NCI-H69 (cell line): ENCODE results near the gene CHTOP.
"Not testable (repeated sequence)": the region's sequence is repeated elsewhere in the genome, so short reads cannot be mapped to it uniquely, and the experiment has no call there.

Experiments
- DNase-seq: peaks from one replicate; lab custom pipeline; 2025; lab: John Stamatoyannopoulos, UW

The CHTOP gene

GRCh38 chr1:153659175-153659534, 25.3 kb downstream of the CHTOP start:
- peak; percentile 54 for DNase-seq

GRCh38 chr1:153659656-153660055, 25.8 kb downstream of the CHTOP start:
- DNase-seq, result no peak

- DNase-seq, result peak; percentile 69
Measured at GRCh38 chr1:153661111-153661708, 27.3 kb downstream of the CHTOP start.

DNA sequence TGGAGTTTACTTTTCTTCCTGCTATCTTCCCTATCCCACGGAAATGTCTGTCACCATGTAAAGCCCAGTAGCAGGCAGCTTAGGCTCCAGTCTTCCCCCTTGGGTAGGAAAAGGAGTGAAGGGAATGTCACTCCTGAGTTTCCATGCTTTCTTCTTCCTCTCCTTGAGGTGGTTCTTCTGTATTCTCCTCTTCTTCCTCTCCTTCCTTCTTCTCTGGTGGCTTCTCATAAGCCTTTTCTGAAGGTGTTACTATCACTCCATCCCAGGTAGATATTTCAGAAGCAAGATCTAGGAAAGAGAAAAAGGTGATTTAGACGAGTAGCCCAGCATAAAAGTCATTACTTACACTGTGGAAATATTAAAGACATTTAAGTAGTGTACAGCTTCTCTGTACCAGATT, 28.4 kb downstream of the CHTOP start:
- DNase-seq, result no peak

DNA sequence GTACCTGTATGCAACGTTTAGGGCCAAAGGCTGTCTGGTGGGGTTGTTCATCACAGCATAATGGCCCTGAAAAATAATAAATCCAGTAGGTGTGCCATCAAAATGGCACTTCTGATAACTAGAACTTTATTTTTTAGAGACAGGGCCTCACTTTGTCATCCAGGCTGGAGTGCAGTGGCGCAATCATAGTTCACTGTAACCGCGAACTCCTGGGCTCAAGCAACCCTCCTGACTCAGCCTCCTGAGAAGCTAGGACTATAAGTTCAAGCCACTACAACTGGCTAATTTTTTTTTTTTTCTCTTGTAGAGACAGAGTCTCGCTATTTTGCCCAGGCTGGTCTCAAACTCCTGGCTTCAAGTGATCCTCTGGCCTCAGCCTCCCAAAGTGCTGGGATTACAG, 29.3 kb downstream of the CHTOP start:
- DNase-seq, result no peak

DNA sequence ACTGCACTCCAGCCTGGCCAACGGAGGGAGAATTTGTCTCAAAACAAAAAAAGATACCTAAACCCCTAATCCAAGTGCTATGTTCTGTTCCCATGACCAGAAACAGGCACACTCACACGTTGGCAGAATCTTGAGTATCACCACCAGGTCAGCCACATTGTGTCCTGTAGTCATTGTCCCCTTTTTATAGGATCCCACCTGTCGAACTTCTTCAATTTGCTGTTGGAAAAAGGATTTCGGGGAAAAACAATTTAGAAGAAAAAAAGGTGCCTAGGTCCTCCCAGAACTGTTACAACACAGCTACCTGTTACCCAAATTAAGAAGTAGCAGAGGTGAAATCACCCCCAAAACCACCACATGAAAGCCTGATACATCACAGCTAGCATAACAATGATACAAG, 33.6 kb downstream of the CHTOP start:
- no peak for DNase-seq

DNA sequence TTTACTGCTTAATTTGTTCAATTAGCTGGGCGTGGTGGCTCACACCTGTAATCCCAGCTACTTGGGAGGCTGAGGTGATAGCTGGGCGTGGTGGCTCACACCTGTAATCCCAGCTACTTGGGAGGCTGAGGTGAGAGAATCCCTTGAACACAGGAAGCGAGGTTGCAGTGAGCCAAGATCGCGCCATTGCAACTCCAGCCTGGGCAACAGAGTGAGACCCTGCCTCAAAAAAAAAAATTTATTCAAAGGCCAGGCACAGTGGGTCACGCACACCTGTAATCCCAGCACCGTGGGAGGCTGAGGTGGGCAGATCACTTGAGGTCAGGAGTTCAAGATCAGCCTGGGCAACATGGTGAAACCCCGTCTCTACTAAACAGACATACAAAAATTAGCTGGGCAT, 34.8 kb downstream of the CHTOP start:
- not testable (repeated sequence) for DNase-seq

GRCh38 chr1:153669606-153670005, 35.7 kb downstream of the CHTOP start:
- no peak for DNase-seq

DNA sequence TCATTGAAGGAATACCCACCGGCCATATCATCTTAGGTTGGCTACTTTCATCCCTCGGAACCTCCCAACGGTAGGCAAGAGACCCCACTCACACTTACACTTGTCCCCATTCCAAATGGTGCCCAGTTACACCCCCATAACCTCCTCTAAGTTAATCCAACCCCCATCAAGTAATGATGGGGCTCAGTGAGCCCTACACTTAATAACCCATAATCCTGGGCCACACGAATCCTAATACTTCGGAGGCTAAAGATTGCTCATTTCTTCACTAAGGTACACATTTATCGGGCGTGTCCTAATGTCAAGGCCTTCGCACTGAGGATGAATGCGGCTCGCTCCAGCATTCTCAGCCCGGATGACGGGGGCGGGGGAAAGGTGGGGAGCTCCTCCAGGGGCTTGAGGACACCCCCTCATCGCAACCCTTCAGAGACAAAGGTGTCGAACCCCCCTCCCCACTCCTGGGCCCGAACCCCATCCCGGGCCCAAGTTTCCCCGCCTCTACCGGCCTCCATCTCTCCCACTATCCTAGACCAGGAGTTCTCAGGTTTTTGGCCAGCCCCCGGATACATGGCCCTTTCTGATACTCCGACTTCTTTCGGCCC, 36.5 kb downstream of the CHTOP start:
- DNase-seq, result no peak

- peak; percentile 100 for DNase-seq
Measured at GRCh38 chr1:153670859-153671627, 37.2 kb downstream of the CHTOP start, which contains the start of gene ILF2. Gene ILF2 (minus strand): TSS chr1:153670993. CDS start chr1:153670922, 71 bp downstream.

GRCh38 chr1:153671628-153672353, 37.9 kb downstream of the CHTOP start:
- DNase-seq, result peak; percentile 71

GRCh38 chr1:153673511-153673910, 39.6 kb downstream of the CHTOP start:
- no peak for DNase-seq

DNA sequence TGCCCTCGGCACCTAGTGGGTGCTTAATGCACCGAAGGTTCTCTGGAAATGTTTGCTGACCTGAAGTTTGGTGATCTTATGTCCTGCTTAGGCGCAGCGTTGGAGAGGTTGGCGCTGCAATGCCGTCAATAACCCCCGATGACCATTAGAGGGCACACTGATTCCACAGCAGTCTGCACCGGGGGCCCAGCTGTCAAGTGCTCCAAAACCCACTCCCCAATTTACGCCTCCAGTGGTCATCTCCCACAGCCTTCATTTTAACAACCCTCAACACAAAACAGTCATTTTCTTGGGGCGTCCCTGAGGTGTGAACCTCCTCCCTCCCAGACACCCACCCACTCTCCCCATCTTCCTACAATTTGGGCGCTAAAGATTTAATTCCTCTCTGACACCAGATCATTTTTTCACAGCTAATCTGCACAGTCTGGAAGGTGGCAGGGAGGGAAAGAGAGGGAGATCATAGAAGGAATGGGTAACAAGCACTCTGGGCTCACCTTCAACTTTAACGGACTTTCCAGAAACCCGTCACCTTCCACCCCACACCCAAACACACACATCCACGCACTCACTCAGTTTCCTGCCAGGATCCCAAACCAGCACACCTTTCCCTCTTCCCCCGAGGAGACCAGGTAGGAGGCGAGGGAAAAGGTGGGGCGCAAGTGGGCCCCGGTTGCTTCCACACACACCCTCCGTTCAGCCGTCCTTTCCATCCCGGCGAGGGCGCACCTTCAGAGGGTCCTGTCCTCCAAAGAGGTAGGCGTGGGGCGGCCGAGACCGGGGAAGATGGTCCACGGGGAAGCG, 44.1 kb downstream of the CHTOP start:
- peak; percentile 76 for DNase-seq

- peak; percentile 70 for DNase-seq
Measured at GRCh38 chr1:153678519-153679336, 44.9 kb downstream of the CHTOP start, which contains the start of gene NPR1. Gene NPR1 (plus strand): TSS chr1:153678688. CDS start chr1:153679109, 421 bp downstream.

GRCh38 chr1:153679337-153680119, 45.7 kb downstream of the CHTOP start:
- peak; percentile 59 for DNase-seq

GRCh38 chr1:153680120-153680403, 46.2 kb downstream of the CHTOP start:
- peak; percentile 48 for DNase-seq

GRCh38 chr1:153682730-153683129, 48.9 kb downstream of the CHTOP start:
- DNase-seq, result no peak

DNA sequence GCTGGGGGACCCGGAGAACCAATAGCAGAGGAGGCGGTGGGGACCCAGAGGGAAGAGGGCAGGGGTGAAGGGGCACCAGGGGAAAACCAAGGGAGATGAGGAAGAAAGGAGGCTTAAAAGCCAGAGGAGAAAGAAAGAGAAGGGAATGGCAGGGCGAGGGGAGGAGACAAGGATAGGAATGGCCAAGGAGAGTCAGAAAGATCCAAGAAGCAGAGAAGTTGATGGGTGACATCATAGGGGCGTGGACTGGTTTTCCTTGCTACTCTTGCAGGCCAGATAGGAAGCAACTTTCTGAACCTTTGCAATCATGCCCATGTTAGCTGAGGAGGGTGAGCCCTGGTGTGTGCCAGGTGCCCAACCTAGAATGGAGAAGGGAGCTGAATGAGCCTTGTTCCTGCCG, 50.0 kb downstream of the CHTOP start:
- DNase-seq, result no peak

- DNase-seq, result no peak
Measured at GRCh38 chr1:153684892-153685291, 51.0 kb downstream of the CHTOP start.
